Stomach (tissue), 9 donors: ENCODE data around the gene PRAME. TPM values are rescaled to one million over a fixed set of nuclear protein-coding genes. Genes with fewer than 3 reads are reported as not detected.
A peak's percentile ranks its signal among the peaks of the same experiment; 100 is the strongest.
"Not testable (repeated sequence)": the region's sequence is repeated elsewhere in the genome, so short reads cannot be mapped to it uniquely, and the experiment has no call there.

Experiments used
- DNase-seq, 2 donors: peaks; one replicate each; pipeline versions ENCODE4 v3.0.0 to v3.0.0-alpha.2; 2013 to 2019
- H3K27ac ChIP-seq, 5 donors: fragments of 200-600 bp in 4 of 5; sonication (generic) in 4 of 5; one replicate each; pipeline ENCODE4 v1.5.1; 2013 to 2019; ENCODE audit warnings: mild to moderate bottlenecking in 1 of 5, moderate library complexity in 1 of 5
- H3K27me3 ChIP-seq, 3 donors: fragments of 200-600 bp; sonication (generic); one replicate each; pipeline ENCODE4 v1.5.1; 2017 to 2019; ENCODE audit warnings: mixed run types in 1 of 3
- H3K36me3 ChIP-seq, 4 donors: fragments of 200-600 bp; sonication (generic); 1 replicate in 3 of 4; 2 replicates in 1 of 4; pipeline ENCODE4 v1.5.1; 2016 to 2019
- H3K4me1 ChIP-seq, 4 donors: fragments of 200-600 bp; sonication (generic); one replicate each; pipeline ENCODE4 v1.5.1; 2016 to 2019
- H3K4me3 ChIP-seq, 4 donors: fragments of 200-600 bp; sonication (generic) in 3 of 4; one replicate each; pipeline ENCODE4 v1.5.1; 2016 to 2019; ENCODE audit warnings: mild to moderate bottlenecking in 1 of 4
- H3K9me3 ChIP-seq, 4 donors: fragments of 200-600 bp; sonication (generic); one replicate each; pipeline ENCODE4 v1.5.1; 2016 to 2019
- EP300 ChIP-seq: sonication (generic); formaldehyde crosslinking; IDR thresholded peaks from one replicate; pipeline ENCODE4 v1.6.1; 2017; ENCODE audit warnings: antibody characterized with exemption
- POLR2A ChIP-seq, 4 donors: fragments of 450-650 bp; IDR thresholded peaks; one replicate each; pipeline ENCODE4 v1.6.1; 2016; ENCODE audit warnings: antibody characterized with exemption in 4 of 4, control low read depth in 2 of 4, mild to moderate bottlenecking in 1 of 4, moderate library complexity in 1 of 4
- POLR2AphosphoS5 ChIP-seq, 3 donors: sonication (generic); formaldehyde crosslinking; IDR thresholded peaks; one replicate each; pipeline ENCODE4 v1.6.1; 2016; ENCODE audit warnings: antibody characterized with exemption in 3 of 3
- WGBS, 5 donors: extraction: QIAGEN DNeasy Blood & Tissue Kit in 3 of 5; methylation state at CpG; one replicate each; pipeline versions ENCODE4 v1.1.5 to v1.1.7; 2013 to 2018; 5-methylcytosine and 5-hydroxymethylcytosine counted together
- intact Hi-C: fragments of 100-400 bp; cut with DNase I; formaldehyde crosslinking; loops from one replicate; pipeline ENCODE4 v1.15.1; 2023; ENCODE audit warnings: low total_unique reads
- polyA plus RNA-seq, 3 donors: library from polyadenylated mRNA; stranded (reverse); fragments of 200-250 nt; gene quantifications; one replicate each; pipeline ENCODE4 v1.2.3, GENCODE V29; 2013
- total RNA-seq, 5 donors: library from RNA; depleted of rRNA; stranded (reverse); fragments of >200 nt; gene quantifications; one replicate each; pipeline versions ENCODE4 v1.1.0 to v1.2.3, GENCODE V29; 2014 to 2016
- TF ChIP-seq, protein P1 (sequence below), 7 experiments: fragments of 450-650 bp in 4 of 7; fragments of 200-600 bp in 3 of 7; sonication (generic) in 3 of 7; IDR thresholded peaks; one replicate each; pipeline ENCODE4 v1.5.1; 2016 to 2019; ENCODE audit warnings: antibody characterized with exemption in 7 of 7, control low read depth in 2 of 7, mild to moderate bottlenecking in 1 of 7
- donor health status: healthy with polysubstance abuse.
- donor health status: Bipolar disorder and iron deficiency.
- donor health status: healthy.

PRAME gene
- total and polyA plus RNA-seq, 8 donors = not detected

DNA sequence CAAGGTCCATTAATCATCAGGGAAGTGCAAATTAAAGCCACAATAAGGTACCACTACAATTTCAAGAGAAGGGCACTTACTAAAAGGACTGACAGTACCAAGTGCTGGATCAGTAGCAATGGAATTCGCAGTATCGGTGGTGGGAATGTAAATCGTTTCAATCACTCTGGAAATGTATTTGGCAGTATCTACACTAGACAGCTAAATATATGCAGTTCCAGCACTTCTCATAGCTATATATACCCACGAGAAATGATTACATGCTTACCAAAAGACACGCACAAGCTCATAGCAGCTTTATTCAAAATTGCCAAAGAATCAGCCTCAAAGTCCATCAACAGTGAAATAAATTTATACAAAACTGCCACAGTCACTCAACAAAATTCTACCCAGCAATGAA is 46.1 kb downstream of the PRAME start:
- H3K27me3 ChIP-seq = peaks cover 0 to 48% (median 16%) of the 10 kb centered on the region in 3 donors

DNA sequence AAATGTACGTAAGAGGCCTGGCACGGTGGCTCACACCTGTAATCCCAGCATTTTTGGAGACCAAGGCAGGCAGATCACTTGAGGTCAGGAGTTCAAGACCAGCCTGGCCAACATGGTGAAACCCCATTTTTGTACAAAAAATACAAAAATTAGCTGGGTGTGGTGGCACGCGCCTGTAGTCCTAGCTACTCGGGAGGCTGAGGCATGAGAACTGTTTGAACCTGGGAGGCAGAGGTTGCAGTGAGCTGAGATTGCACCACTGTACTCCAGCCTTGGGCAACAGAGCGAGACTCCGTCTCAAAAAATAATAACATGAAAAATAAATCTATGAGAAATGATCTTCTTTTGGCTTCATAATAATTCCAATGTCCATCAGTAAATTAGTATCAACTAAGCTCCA is 48.2 kb downstream of the PRAME start:
- H3K9me3 ChIP-seq = peaks cover 0 to 23% (median 10%) of the 10 kb centered on the region in 4 donors
- H3K27me3 ChIP-seq = peaks cover 0 to 35% (median 12%) of the 10 kb centered on the region in 3 donors
- 89 to 98% (median 95%) methylated on average over 7 of the region's 7 CpGs for WGBS, 5 donors
- intact Hi-C loops, H3K27ac ChIP-seq, H3K4me3 ChIP-seq, H3K36me3 ChIP-seq, DNase-seq: not testable (repeated sequence)
- peaks cover 0 to 18% (median 12%) of the 10 kb centered on the region in 4 donors for H3K4me1 ChIP-seq

More for the DNA sequence above, 46.1 kb downstream of the PRAME start:
- Histone ChIP-seq H3K4me1 (peaks cover 0 to 12% (median 9%) of the 10 kb centered on the region in 4 donors), H3K9me3 (peaks cover 0 to 23% (median 10%) of the 10 kb centered on the region in 4 donors), H3K36me3 (no peaks in the 10 kb centered on the region), H3K27ac (no peak overlapping the region), H3K4me3 (no peak overlapping the region)
- no peak for DNase-seq
- WGBS, 5 donors = 77 to 84% (median 79%) methylated on average over 5 of the region's 5 CpGs
- TF ChIP-seq POLR2A (IDR thresholded peaks at IDR 0.05) (no peak), EP300 (no peak), POLR2AphosphoS5 (IDR thresholded peaks at IDR 0.05) (no peak)
- TF ChIP-seq, protein P1, sequence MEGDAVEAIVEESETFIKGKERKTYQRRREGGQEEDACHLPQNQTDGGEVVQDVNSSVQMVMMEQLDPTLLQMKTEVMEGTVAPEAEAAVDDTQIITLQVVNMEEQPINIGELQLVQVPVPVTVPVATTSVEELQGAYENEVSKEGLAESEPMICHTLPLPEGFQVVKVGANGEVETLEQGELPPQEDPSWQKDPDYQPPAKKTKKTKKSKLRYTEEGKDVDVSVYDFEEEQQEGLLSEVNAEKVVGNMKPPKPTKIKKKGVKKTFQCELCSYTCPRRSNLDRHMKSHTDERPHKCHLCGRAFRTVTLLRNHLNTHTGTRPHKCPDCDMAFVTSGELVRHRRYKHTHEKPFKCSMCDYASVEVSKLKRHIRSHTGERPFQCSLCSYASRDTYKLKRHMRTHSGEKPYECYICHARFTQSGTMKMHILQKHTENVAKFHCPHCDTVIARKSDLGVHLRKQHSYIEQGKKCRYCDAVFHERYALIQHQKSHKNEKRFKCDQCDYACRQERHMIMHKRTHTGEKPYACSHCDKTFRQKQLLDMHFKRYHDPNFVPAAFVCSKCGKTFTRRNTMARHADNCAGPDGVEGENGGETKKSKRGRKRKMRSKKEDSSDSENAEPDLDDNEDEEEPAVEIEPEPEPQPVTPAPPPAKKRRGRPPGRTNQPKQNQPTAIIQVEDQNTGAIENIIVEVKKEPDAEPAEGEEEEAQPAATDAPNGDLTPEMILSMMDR (IDR thresholded peaks at IDR 0.05) = no peak
- intact Hi-C loops = no loop called here

DNA sequence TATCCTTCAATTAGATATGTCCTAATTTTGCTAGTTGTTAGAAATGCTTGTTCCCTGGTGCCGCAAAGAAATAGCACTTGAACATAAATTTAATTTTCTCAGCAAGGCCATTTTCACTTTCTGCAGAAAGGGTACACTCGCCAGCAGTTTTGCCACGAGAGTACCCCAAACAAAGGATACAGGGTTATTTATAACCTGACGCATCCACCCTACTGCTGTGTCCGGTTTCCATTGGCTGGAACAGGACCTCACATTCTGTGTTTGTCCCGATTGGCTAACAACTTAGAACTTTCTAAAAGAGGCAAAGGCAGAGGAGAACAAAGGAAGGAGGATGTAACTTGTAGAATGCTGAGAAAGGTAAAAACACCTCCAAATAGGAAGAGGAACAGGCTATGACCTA is 49.2 kb downstream of the PRAME start:
- DNase-seq, intact Hi-C loops, H3K27ac ChIP-seq, H3K4me3 ChIP-seq, H3K36me3 ChIP-seq: not testable (repeated sequence)
- H3K4me1 ChIP-seq = peaks cover 0 to 18% (median 12%) of the 10 kb centered on the region in 4 donors
- H3K27me3 ChIP-seq = peaks cover 0 to 26% (median 11%) of the 10 kb centered on the region in 3 donors
- peaks cover 0 to 23% (median 10%) of the 10 kb centered on the region in 4 donors for H3K9me3 ChIP-seq
- WGBS, 5 donors = 92 to 98% (median 95%) methylated on average over 6 of the region's 6 CpGs

DNA sequence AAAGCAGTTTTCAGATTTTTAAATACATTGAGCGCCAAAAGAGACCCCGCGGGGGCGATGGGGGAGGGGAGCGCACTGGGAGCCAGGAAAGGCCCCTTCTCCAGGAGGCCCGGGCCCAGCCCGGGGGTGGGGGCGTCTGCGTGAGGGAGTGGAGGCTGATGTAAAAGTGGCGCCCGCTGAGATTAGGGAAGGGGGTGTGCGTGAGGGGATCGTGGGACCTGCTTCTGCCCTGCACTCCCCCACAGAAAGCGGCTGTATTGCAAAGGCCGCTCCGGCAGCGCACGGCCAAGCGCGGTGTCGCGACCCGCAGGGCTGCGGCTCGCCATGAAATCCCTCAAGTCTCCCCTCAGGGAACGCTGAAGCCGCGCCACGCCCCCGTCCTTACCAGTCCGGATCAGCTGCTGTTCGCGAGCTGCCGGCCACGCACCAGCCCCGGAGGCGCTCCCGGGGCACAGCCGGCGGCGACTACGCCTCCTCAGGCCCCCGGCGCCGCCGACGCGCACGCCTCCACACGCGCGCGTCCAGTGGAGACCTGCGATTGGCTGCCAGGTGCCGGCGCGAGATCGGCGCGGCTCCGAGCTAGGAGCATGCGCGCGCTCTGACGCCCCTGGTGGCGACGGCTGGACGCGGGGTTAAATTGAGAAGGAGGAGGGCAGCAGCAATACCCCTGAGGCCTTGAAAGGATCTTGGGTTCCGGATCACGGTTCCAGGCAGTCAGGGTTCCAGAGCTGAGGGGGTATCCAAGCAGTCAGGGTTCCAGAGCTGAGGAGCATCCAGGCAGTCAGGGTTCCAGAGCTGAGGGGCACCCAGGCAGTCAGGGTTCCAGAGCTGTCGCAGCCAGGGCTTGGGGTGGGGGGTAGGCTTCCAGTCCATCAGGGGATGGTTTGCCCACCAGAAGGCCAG is 50.5 kb downstream of the PRAME start, which contains the start of gene ZNF280B:
Gene ZNF280B (minus strand): TSS at position 469 of the 903 bp plus-strand sequence. CDS start 19,344 bp downstream, outside the sequence.
- intact Hi-C loops = no loop called here
- peak; percentile 70 to 94 for DNase-seq
- Histone ChIP-seq H3K36me3 (no peaks in the 10 kb centered on the region), H3K27ac (peak within 1 kb of the TSS in 1 of 5 donors; percentile 34), H3K4me1 (peaks cover 0 to 18% (median 12%) of the 10 kb centered on the region in 4 donors), H3K9me3 (peaks cover 0 to 23% (median 10%) of the 10 kb centered on the region in 4 donors), H3K4me3 (peak within 1 kb of the TSS; percentile 49 to 66 (median 55)), H3K27me3 (peaks cover 0 to 13% (median 8%) of the 10 kb centered on the region in 3 donors)
- WGBS, 5 donors = 3 to 7% (median 4%) methylated on average over 13 to 72 of the region's 72 CpGs
- TF ChIP-seq, protein P1 (IDR thresholded peaks at IDR 0.05) = peak in 4 of 7 experiments; percentile 31 to 47 (median 40)
- TF ChIP-seq EP300 (no peak), POLR2A (IDR thresholded peaks at IDR 0.05) (no peak)

DNA sequence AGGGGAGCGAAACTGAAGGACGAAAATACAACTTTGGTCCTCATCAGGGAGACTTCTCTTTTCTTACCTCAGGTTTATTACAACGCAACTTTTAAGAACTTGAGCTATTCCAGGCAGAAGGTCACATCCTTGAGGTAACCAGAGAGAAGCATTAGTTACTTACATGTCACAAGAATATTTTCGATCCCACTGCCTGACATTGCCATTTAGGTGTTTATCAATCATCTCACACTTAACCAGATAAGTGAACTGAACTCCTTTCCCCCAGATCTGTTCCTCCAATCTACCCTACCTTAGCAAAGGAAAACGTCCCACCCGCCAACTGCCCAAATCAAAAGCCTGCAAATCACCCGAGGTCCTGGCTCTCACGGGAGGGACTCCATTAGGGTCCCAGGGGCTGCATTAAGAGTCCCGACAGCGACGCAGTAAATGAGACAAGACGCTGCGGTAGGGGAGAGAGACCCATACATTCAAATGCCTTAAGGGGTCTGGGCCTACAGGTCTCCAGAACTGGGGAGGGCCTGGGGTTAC is 51.3 kb downstream of the PRAME start:
- Histone ChIP-seq H3K27ac (peak overlapping the region in 1 of 5 donors; percentile 34), H3K27me3 (peaks cover 0 to 13% (median 8%) of the 10 kb centered on the region in 3 donors), H3K4me1 (peaks cover 0 to 18% (median 12%) of the 10 kb centered on the region in 4 donors), H3K36me3 (no peaks in the 10 kb centered on the region), H3K4me3 (peak overlapping the region; percentile 49 to 66 (median 55)), H3K9me3 (peaks cover 0 to 23% (median 10%) of the 10 kb centered on the region in 4 donors)
- DNase-seq = no peak
- WGBS, 5 donors = 28 to 36% (median 29%) methylated on average over 13 of the region's 13 CpGs
- intact Hi-C loops = no loop called here
- TF ChIP-seq, protein P1 (IDR thresholded peaks at IDR 0.05) = no peak
- TF ChIP-seq POLR2A (IDR thresholded peaks at IDR 0.05) = no peak
- TF ChIP-seq EP300 = no peak
- no peak for TF ChIP-seq POLR2AphosphoS5 (IDR thresholded peaks at IDR 0.05)
